ENCODE data around the gene TMOD3. TPM values are rescaled to one million over a fixed set of nuclear protein-coding genes. Genes with fewer than 3 reads are reported as not detected.

The TMOD3 gene
- total and polyA plus RNA-seq, 2 of the 4 experiments (the other 2 are of a cell fraction), result 10.7 to 22.0 TPM

- TF ChIP-seq BHLHE40 (IDR thresholded peaks at IDR 0.05; ENCODE audit: low read depth, low read length), result no peak
- no peak for TF ChIP-seq RFX5 (IDR thresholded peaks at IDR 0.05; ENCODE audit: low read depth, low read length)
- no peak for TF ChIP-seq POLR2A (IDR thresholded peaks at IDR 0.05; ENCODE audit: low read depth, low read length)
- TF ChIP-seq USF2 (IDR thresholded peaks at IDR 0.05; ENCODE audit: low read depth, low read length), result no peak
- no peak for TF ChIP-seq RAD21 (IDR thresholded peaks at IDR 0.05; ENCODE audit: low read length)
- no peak for TF ChIP-seq RCOR1 (IDR thresholded peaks at IDR 0.05; ENCODE audit: insufficient replicate concordance, low read length)
- TF ChIP-seq MAFK (IDR thresholded peaks at IDR 0.05; ENCODE audit: low read depth, low read length), result no peak
- TF ChIP-seq MXI1 (IDR thresholded peaks at IDR 0.05; ENCODE audit: borderline replicate concordance, low read depth, low read length), result no peak
- no TSS peak for BruUV-seq (replicated peaks)
- Histone ChIP-seq H3K4me2 (ENCODE audit: low read depth, low read length) (no peak overlapping the region), H3K79me1 (ENCODE audit: low read depth in 1 of 2, low read length in 2 of 2) (no peaks in the 10 kb centered on the region), H2AK5ac (ENCODE audit: low read depth, low read length) (no peak overlapping the region), H3K23ac (ENCODE audit: low read depth, low read length) (no peak overlapping the region), H4K91ac (ENCODE audit: insufficient read depth, low read depth, low read length) (no peak overlapping the region), H3K9me3 (ENCODE audit: control insufficient read depth, insufficient read depth, low read length) (peaks cover 3% of the 10 kb centered on the region), H4K5ac (ENCODE audit: low read depth, low read length) (no peak overlapping the region), H2BK15ac (ENCODE audit: low read depth, low read length) (no peak overlapping the region), H2BK5ac (ENCODE audit: low read depth, low read length, poor library complexity, severe bottlenecking) (no peak overlapping the region), H4K8ac (ENCODE audit: low read depth in 2 of 2, low read length in 2 of 2) (no peak overlapping the region), H3K27me3 (ENCODE audit: control insufficient read depth, insufficient read depth, low read length) (no peaks in the 10 kb centered on the region), H2AFZ (replicated peaks; ENCODE audit: low read length, poor library complexity) (no peak overlapping the region), H2BK120ac (ENCODE audit: low read depth, low read length) (no peak overlapping the region), H3K27ac (ENCODE audit: insufficient read depth, low read length) (no peak overlapping the region), H3K14ac (replicated peaks; ENCODE audit: low read depth, low read length) (no peak overlapping the region), H3K18ac (ENCODE audit: low read depth, low read length) (no peak overlapping the region), H2BK20ac (ENCODE audit: low read depth, low read length) (no peak overlapping the region), H3K36me3 (ENCODE audit: control insufficient read depth, insufficient read depth, low read length) (no peaks in the 10 kb centered on the region), H3K56ac (ENCODE audit: extremely low read depth, insufficient read depth, low read length) (no peak overlapping the region), H3K4me1 (ENCODE audit: control insufficient read depth, insufficient read depth, low read length) (peaks cover 1% of the 10 kb centered on the region; the same call in 1 of the 2 replicates), H3K9ac (ENCODE audit: low read depth, low read length) (no peak overlapping the region), H2AK9ac (replicated peaks; ENCODE audit: low read depth, low read length, poor library complexity) (peak overlapping the region; percentile 15), H3K4ac (ENCODE audit: low read depth, low read length) (0 out of 2 replicates have a peak overlapping the region, but pooled peaks have one; percentile 35), H3K4me3 (ENCODE audit: insufficient read depth, low read depth, low read length) (no peak overlapping the region), H4K20me1 (ENCODE audit: insufficient read depth, low read length) (no peaks in the 10 kb centered on the region), H3K9me1 (ENCODE audit: insufficient read depth, low read length) (no peaks in the 10 kb centered on the region)
- in situ Hi-C loops (cut with MboI; ENCODE audit: low sequenced_read_pairs) (no loop called here), dilution Hi-C loops (cut with HindIII; ENCODE audit: low sequenced_read_pairs, unreplicated experiment) (no loop called here), intact Hi-C loops (cut with micrococcal nuclease) (no loop called here)
- ATAC-seq (ENCODE audit: low read depth) (no peak), DNase-seq (no peak)
- POLR2A ChIA-PET (ENCODE audit: unreplicated experiment), result no interaction called here
- CTCF ChIA-PET, result no interaction called here
- 100% methylated on average over 1 of the region's 3 CpGs; no CpG with 5 or more reads in 1 of the 2 experiments for WGBS, 2 experiments (ENCODE audit: extremely low coverage in 2 of 2, insufficient read length in 1 of 2)
Measured at GRCh38 chr15:51818150-51818549, 11.3 kb upstream of the TMOD3 start.

Data from IMR-90 (cell line).